ENCODE measurements around the gene ADGRG7.

Gene ADGRG7

GRCh38 chr3:100702980-100703345 is 93.6 kb downstream of the ADGRG7 start:
- DNase-seq = no peak

GRCh38 chr3:100703865-100704264 is 94.5 kb downstream of the ADGRG7 start:
- DNase-seq = no peak

GRCh38 chr3:100706365-100706764 is 97.0 kb downstream of the ADGRG7 start:
- DNase-seq = no peak

GRCh38 chr3:100708644-100708988 is 99.2 kb downstream of the ADGRG7 start:
- no peak for DNase-seq

GRCh38 chr3:100708989-100709841 is 99.8 kb downstream of the ADGRG7 start, which contains the start of gene TFG:
Gene TFG (plus strand): TSS chr3:100709494. CDS start chr3:100713686, 4,192 bp downstream.
- peak; percentile 70 for DNase-seq

GRCh38 chr3:100709842-100710260 is 100.5 kb downstream of the ADGRG7 start:
- peak; percentile 7 for DNase-seq

- DNase-seq = peak; percentile 38
Observed at GRCh38 chr3:100710261-100710968, 101.0 kb downstream of the ADGRG7 start.

- no peak for DNase-seq
Observed at GRCh38 chr3:100715176-100715575, 105.8 kb downstream of the ADGRG7 start.

- no peak for DNase-seq
Observed at GRCh38 chr3:100717063-100717462, 107.7 kb downstream of the ADGRG7 start.

- DNase-seq = no peak
Observed at GRCh38 chr3:100717637-100718487, 108.5 kb downstream of the ADGRG7 start.

- DNase-seq = no peak
Observed at GRCh38 chr3:100719136-100719535, 109.7 kb downstream of the ADGRG7 start.

- no peak for DNase-seq
Observed at GRCh38 chr3:100720426-100720825, 111.0 kb downstream of the ADGRG7 start.

- DNase-seq = no peak
Observed at GRCh38 chr3:100725935-100726513, 116.6 kb downstream of the ADGRG7 start.

- DNase-seq = no peak
Observed at GRCh38 chr3:100726706-100727105, 117.3 kb downstream of the ADGRG7 start.

GRCh38 chr3:100730524-100730923 is 121.1 kb downstream of the ADGRG7 start:
- no peak for DNase-seq

- DNase-seq = no peak
Observed at GRCh38 chr3:100732435-100732834, 123.0 kb downstream of the ADGRG7 start.

GRCh38 chr3:100737334-100737733 is 127.9 kb downstream of the ADGRG7 start:
- DNase-seq = no peak

- no peak for DNase-seq
Observed at GRCh38 chr3:100740207-100740606, 130.8 kb downstream of the ADGRG7 start.

- no peak for DNase-seq
Observed at GRCh38 chr3:100743535-100743934, 134.1 kb downstream of the ADGRG7 start.

GRCh38 chr3:100744671-100745070 is 135.3 kb downstream of the ADGRG7 start:
- no peak for DNase-seq

All from NCI-H510A (cell line).